ENCODE data around the gene HOXC4. TPM values are rescaled to one million over a fixed set of nuclear protein-coding genes. Genes with fewer than 3 reads are reported as not detected.
A peak's percentile ranks its signal among the peaks of the same experiment; 100 is the strongest.

HOXC4 gene
- total RNA-seq = not detected
- long read RNA-seq = 0 reads

DNA sequence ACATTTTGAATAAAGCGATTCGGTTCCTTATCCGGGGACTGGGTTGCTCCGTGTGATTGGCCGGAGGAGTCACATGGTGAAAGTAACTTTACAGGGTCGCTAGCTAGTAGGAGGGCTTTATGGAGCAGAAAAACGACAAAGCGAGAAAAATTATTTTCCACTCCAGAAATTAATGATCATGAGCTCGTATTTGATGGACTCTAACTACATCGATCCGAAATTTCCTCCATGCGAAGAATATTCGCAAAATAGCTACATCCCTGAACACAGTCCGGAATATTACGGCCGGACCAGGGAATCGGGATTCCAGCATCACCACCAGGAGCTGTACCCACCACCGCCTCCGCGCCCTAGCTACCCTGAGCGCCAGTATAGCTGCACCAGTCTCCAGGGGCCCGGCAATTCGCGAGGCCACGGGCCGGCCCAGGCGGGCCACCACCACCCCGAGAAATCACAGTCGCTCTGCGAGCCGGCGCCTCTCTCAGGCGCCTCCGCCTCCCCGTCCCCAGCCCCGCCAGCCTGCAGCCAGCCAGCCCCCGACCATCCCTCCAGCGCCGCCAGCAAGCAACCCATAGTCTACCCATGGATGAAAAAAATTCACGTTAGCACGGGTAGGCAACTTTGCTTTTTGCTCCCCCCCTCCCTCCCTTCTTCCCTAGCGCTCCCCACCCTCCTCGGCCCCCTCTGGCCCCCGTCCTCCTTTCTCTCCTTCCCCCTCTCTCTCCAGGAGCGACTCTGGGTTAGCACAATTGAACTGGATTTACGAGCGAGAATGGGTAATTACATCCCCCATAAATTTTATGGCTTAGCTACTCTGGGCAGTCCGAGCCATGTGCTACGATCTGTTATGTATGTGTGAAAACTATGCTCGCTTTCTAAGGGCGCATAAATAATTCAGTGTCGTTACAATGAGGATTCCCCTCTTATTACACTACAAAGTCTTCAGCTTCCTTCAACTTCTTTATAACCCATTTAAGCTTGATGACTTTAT lies at the start of gene HOXC4:
TSS of gene HOXC4 (plus strand) at position 85 of the 991 bp plus-strand sequence. CDS start at position 173, 88 bp downstream.
- intact Hi-C loops (cut with micrococcal nuclease) = no loop called here
- TF ChIP-seq, protein P1, sequence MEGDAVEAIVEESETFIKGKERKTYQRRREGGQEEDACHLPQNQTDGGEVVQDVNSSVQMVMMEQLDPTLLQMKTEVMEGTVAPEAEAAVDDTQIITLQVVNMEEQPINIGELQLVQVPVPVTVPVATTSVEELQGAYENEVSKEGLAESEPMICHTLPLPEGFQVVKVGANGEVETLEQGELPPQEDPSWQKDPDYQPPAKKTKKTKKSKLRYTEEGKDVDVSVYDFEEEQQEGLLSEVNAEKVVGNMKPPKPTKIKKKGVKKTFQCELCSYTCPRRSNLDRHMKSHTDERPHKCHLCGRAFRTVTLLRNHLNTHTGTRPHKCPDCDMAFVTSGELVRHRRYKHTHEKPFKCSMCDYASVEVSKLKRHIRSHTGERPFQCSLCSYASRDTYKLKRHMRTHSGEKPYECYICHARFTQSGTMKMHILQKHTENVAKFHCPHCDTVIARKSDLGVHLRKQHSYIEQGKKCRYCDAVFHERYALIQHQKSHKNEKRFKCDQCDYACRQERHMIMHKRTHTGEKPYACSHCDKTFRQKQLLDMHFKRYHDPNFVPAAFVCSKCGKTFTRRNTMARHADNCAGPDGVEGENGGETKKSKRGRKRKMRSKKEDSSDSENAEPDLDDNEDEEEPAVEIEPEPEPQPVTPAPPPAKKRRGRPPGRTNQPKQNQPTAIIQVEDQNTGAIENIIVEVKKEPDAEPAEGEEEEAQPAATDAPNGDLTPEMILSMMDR (IDR thresholded peaks at IDR 0.05; ENCODE audit: borderline replicate concordance) = no peak
- Histone ChIP-seq H3K4me3 (peak within 1 kb of the TSS; percentile 58), H3K27ac (replicated peaks) (peak within 1 kb of the TSS; percentile 23), H3K4me1 (peaks cover 20% of the 10 kb centered on the region), H3K36me3 (no peaks in the 10 kb centered on the region), H3K27me3 (ENCODE audit: low read depth) (peaks cover 97% of the 10 kb centered on the region), H3K9me3 (replicated peaks) (no peaks in the 10 kb centered on the region)
- DNase-seq = no peak

DNA sequence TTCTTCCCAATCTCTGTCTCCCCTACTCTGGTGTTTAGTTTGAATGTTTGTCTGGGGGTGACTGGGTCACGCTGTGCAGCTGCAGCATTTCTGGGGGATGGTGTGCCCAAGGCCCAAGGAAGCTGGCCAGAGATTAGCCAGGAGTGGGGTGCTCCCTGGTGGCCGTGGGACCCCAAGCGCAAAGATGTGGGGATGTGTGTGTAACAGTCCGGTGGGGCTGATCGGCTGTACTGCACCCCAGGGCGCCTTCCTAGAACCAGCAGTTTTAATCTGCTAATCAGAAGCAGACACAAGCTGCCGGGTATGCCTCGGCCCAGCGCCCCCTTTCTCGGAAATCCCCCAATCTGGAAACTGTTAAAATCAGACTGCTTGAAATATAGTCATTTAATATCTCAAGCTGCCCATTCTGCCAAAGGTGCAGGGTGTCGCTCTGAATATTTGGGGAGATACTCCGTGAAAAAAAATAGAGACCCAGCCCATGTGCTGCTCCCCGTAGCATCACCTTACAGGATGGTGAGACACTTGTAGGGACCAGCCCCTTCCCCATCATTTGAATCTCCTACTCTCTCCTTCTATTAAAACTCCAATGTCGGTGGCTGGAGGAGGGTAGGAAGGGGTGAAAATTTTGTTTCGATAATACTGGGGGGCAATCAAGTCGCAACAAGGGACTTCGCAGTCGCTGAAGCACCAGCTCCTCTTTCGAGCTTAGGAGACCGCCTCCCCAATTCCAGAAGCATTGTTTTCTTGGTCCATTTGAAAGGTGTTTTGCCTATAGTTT lies 49.4 kb upstream of the HOXC4 start:
- TF ChIP-seq, protein P1 (IDR thresholded peaks at IDR 0.05; ENCODE audit: borderline replicate concordance) = no peak
- DNase-seq = no peak
- Histone ChIP-seq H3K9me3 (replicated peaks) (no peaks in the 10 kb centered on the region), H3K4me1 (peaks cover 26% of the 10 kb centered on the region), H3K27ac (replicated peaks) (no peak overlapping the region), H3K27me3 (ENCODE audit: low read depth) (peaks cover 98% of the 10 kb centered on the region), H3K36me3 (no peaks in the 10 kb centered on the region), H3K4me3 (no peak overlapping the region)
- intact Hi-C loops (cut with micrococcal nuclease) = no loop called here

DNA sequence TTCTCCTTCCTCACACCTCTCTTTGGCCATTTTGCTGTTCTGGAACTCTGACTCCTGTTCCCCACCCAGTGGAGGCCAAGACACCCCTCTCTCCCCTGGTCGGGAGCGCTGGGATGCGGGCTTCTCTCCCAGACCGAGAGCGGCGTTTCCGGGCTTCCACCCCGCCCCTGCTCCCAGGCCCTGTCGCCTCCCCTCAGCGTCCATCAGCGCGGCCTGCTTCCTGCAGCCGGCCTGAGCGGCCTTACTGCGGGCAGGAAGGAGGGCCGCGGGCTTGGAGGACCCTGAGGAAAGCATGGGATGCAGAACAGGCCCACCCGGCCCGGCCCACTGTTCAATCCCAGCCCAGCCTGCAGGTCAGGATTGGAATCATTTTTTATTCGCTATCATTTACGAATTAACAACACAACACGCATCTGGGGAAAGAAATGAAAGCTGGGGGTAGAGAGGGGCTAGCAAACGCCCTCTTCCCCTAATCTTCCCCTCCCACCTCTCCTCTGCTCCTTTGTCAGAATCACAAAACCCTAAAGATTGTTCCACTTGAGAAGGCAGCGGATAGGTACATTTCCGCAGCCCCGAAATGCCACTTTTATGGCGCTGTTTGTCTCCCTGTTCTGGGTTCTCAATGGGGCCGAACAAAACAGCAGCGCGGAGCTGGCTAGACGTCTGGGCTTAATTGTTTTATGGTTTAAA lies 48.6 kb upstream of the HOXC4 start:
- TF ChIP-seq, protein P1 (IDR thresholded peaks at IDR 0.05; ENCODE audit: borderline replicate concordance) = no peak
- Histone ChIP-seq H3K4me3 (no peak overlapping the region), H3K36me3 (no peaks in the 10 kb centered on the region), H3K9me3 (replicated peaks) (no peaks in the 10 kb centered on the region), H3K27me3 (ENCODE audit: low read depth) (peaks cover 98% of the 10 kb centered on the region), H3K4me1 (peaks cover 24% of the 10 kb centered on the region), H3K27ac (replicated peaks) (no peak overlapping the region)
- no peak for DNase-seq
- intact Hi-C loops (cut with micrococcal nuclease) = loop anchor here (5.0 kb wide), 1 partner anchor 187 kb away; no protein-coding TSS in a partner anchor

DNA sequence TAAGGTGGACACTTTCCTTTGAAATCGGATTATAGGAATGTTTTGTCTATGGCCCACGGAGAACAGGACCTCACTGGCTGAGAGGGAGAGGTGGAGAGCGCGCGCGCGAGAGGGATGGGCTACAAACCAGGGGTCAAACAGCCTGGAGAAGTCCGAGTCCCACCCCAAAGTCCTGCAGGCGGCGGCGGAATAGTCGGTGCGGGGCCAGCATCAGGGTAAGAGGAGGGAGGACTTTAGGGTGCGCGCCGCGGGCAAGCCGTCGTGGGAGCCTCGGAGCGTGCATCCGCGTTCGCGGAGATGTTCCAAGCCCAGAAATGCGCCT lies 48.1 kb upstream of the HOXC4 start:
- peaks cover 19% of the 10 kb centered on the region for H3K4me1 ChIP-seq
- no peaks in the 10 kb centered on the region for H3K36me3 ChIP-seq
- intact Hi-C loops (cut with micrococcal nuclease) = loop anchor here (5.0 kb wide), 1 partner anchor 187 kb away; no protein-coding TSS in a partner anchor
- no peak overlapping the region for H3K27ac ChIP-seq (replicated peaks)
- H3K9me3 ChIP-seq (replicated peaks) = no peaks in the 10 kb centered on the region
- DNase-seq = no peak
- H3K27me3 ChIP-seq (ENCODE audit: low read depth) = peaks cover 98% of the 10 kb centered on the region
- TF ChIP-seq, protein P1 (IDR thresholded peaks at IDR 0.05; ENCODE audit: borderline replicate concordance) = no peak
- H3K4me3 ChIP-seq = no peak overlapping the region

All from left ventricle myocardium inferior (tissue), 1 donor.